MM.1S (cell line): Measurements from ENCODE around the gene TNRC18.
"Not testable (repeated sequence)": the region's sequence is repeated elsewhere in the genome, so short reads cannot be mapped to it uniquely, and the experiment has no call there.

Experiments used
- DNase-seq: peaks from one replicate; pipeline ENCODE4 v3.0.0-alpha.2; 2015
- H2AFZ ChIP-seq: fragments of 300-600 bp; sonication (generic); 2 replicates; pipeline ENCODE4 v1.6.0; 2016; ENCODE audit warnings: antibody characterized with exemption, low read length
- H3F3A ChIP-seq: fragments of 300-600 bp; sonication (generic); 2 replicates; pipeline ENCODE4 v1.6.1; 2016; ENCODE audit warnings: mild to moderate bottlenecking, antibody characterized with exemption, low read length, moderate library complexity, mixed read lengths; ENCODE audit not compliant: insufficient read depth
- H3K27ac ChIP-seq: fragments of 300-600 bp; sonication (generic); 2 replicates; pipeline ENCODE4 v1.5.1; 2016; ENCODE audit warnings: mild to moderate bottlenecking, low read length
- H3K27me3 ChIP-seq: fragments of 300-600 bp; sonication (generic); replicated peaks from 2 replicates; pipeline ENCODE4 v1.6.0; 2016; ENCODE audit warnings: low read length; ENCODE audit not compliant: insufficient read depth
- H3K36me3 ChIP-seq: fragments of 300-600 bp; sonication (generic); replicated peaks from 2 replicates; pipeline ENCODE4 v1.6.1; 2016; ENCODE audit warnings: mild to moderate bottlenecking, low read length, mixed read lengths; ENCODE audit not compliant: insufficient read depth
- H3K4me1 ChIP-seq: fragments of 300-600 bp; sonication (generic); 2 replicates; pipeline ENCODE4 v1.6.1; 2016; ENCODE audit warnings: low read length, mixed read lengths
- H3K4me2 ChIP-seq: fragments of 300-600 bp; sonication (generic); 2 replicates; pipeline ENCODE4 v1.6.0; 2016; ENCODE audit warnings: low read depth, low read length
- H3K4me3 ChIP-seq: fragments of 300-600 bp; sonication (generic); 2 replicates; pipeline ENCODE4 v1.5.1; 2016; ENCODE audit warnings: low read length, mixed read lengths
- H3K79me2 ChIP-seq: fragments of 300-600 bp; sonication (generic); 2 replicates; pipeline ENCODE4 v1.6.1; 2016; ENCODE audit warnings: mixed run types, low read length, mixed read lengths
- H3K9ac ChIP-seq: fragments of 300-600 bp; sonication (generic); 2 replicates; pipeline ENCODE4 v1.6.1; 2016; ENCODE audit warnings: low read length, mixed read lengths
- H3K9me2 ChIP-seq: fragments of 300-600 bp; sonication (generic); replicated peaks from 2 replicates; pipeline ENCODE4 v1.6.1; 2016; ENCODE audit warnings: mild to moderate bottlenecking, low read length, mixed read lengths; ENCODE audit not compliant: insufficient read depth
- H3K9me3 ChIP-seq: fragments of 300-600 bp; sonication (generic); replicated peaks from 2 replicates; pipeline ENCODE4 v1.6.1; 2016; ENCODE audit warnings: mild to moderate bottlenecking, low read length, mixed read lengths; ENCODE audit not compliant: insufficient read depth
- H4K20me1 ChIP-seq: fragments of 300-600 bp; sonication (generic); 2 replicates; pipeline ENCODE4 v1.6.1; 2016; ENCODE audit warnings: mild to moderate bottlenecking, low read length, moderate library complexity, mixed read lengths; ENCODE audit not compliant: insufficient read depth
- CTCF ChIP-seq: fragments of 300-600 bp; sonication (generic); IDR thresholded peaks from 2 replicates; pipeline ENCODE4 v1.5.1; 2016; ENCODE audit warnings: antibody characterized with exemption, low read length, mixed read lengths
- EZH2 ChIP-seq: fragments of 300-600 bp; sonication (generic); optimal IDR thresholded peaks from 2 replicates; pipeline ENCODE3; 2017; ENCODE audit warnings: low read depth, mild to moderate bottlenecking, antibody characterized with exemption, low read length, mixed read lengths
- EZH2phosphoT487 ChIP-seq: fragments of 300-600 bp; sonication (generic); IDR thresholded peaks from 2 replicates; pipeline ENCODE4 v1.6.1; 2018; ENCODE audit warnings: antibody characterized with exemption, low read length

The TNRC18 gene

GRCh38 chr7:5282543-5283316 is 140.9 kb downstream of the TNRC18 start, which contains the start of gene SLC29A4:
TSS of gene SLC29A4 (plus strand) at chr7:5282943. CDS start at chr7:5287817, 4,874 bp downstream.
- Histone ChIP-seq H4K20me1 (no peaks in the 10 kb centered on the region), H3K4me1 (no peaks in the 10 kb centered on the region), H3K36me3 (no peaks in the 10 kb centered on the region), H3F3A (no peaks in the 10 kb centered on the region), H3K9me3 (no peaks in the 10 kb centered on the region), H3K4me2 (peak within 1 kb of the TSS; percentile 18; the same call in 1 of the 2 replicates), H3K79me2 (no peaks in the 10 kb centered on the region), H3K9me2 (no peaks in the 10 kb centered on the region), H2AFZ (no peak within 1 kb of the TSS), H3K27ac (no peak within 1 kb of the TSS), H3K9ac (no peak within 1 kb of the TSS), H3K4me3 (no peak within 1 kb of the TSS), H3K27me3 (peaks cover 35% of the 10 kb centered on the region)
- no peak for DNase-seq
- TF ChIP-seq EZH2 (no peak), CTCF (no peak), EZH2phosphoT487 (no peak)

GRCh38 chr7:5281598-5282500 is 141.8 kb downstream of the TNRC18 start:
- not testable (repeated sequence) for H3F3A ChIP-seq, H2AFZ ChIP-seq, H3K4me1 ChIP-seq, H3K4me3 ChIP-seq, H3K27ac ChIP-seq, H3K9me3 ChIP-seq, H3K36me3 ChIP-seq, H3K79me2 ChIP-seq, H3K9ac ChIP-seq, DNase-seq, H3K9me2 ChIP-seq, H3K4me2 ChIP-seq, H4K20me1 ChIP-seq
- peaks cover 42% of the 10 kb centered on the region for H3K27me3 ChIP-seq

GRCh38 chr7:5279734-5280133 is 143.9 kb downstream of the TNRC18 start:
- H3K4me1 ChIP-seq: no peaks in the 10 kb centered on the region
- no peak overlapping the region for H3K4me2 ChIP-seq
- no peak overlapping the region for H3K9ac ChIP-seq
- no peak for DNase-seq
- TF ChIP-seq EZH2 (no peak), EZH2phosphoT487 (no peak), CTCF (no peak)
- H3F3A ChIP-seq: no peaks in the 10 kb centered on the region
- no peaks in the 10 kb centered on the region for H4K20me1 ChIP-seq
- no peak overlapping the region for H3K4me3 ChIP-seq
- H3K27ac ChIP-seq: no peak overlapping the region
- H3K9me2 ChIP-seq: no peaks in the 10 kb centered on the region
- no peaks in the 10 kb centered on the region for H3K36me3 ChIP-seq
- no peak overlapping the region for H2AFZ ChIP-seq
- no peaks in the 10 kb centered on the region for H3K79me2 ChIP-seq
- H3K9me3 ChIP-seq: no peaks in the 10 kb centered on the region
- H3K27me3 ChIP-seq: peaks cover 53% of the 10 kb centered on the region
